Upper lobe of left lung (tissue), 4 donors: Measurements from ENCODE around the gene ITPR1.

ENCODE experiments used
- EP300 ChIP-seq, 4 donors: sonication (generic); formaldehyde crosslinking; IDR thresholded peaks; one replicate each; pipeline ENCODE4 v1.5.1; 2017; ENCODE audit warnings: antibody characterized with exemption in 4 of 4, control low read depth in 2 of 4
- POLR2A ChIP-seq, 4 donors: fragments of 450-650 bp; IDR thresholded peaks; one replicate each; pipeline ENCODE4 v1.5.1; 2016 to 2017; ENCODE audit warnings: antibody characterized with exemption in 4 of 4, mild to moderate bottlenecking in 2 of 4
- POLR2AphosphoS5 ChIP-seq, 2 donors: sonication (generic); formaldehyde crosslinking; IDR thresholded peaks; one replicate each; pipeline ENCODE4 v1.5.1; 2017; ENCODE audit warnings: antibody characterized with exemption in 2 of 2
- TF ChIP-seq, protein P1 (sequence below), 6 experiments: fragments of 450-650 bp in 4 of 6; fragments of 200-600 bp in 2 of 6; sonication (generic) in 2 of 6; IDR thresholded peaks; one replicate each; pipeline ENCODE4 v1.5.1; 2016 to 2019; ENCODE audit warnings: antibody characterized with exemption in 6 of 6

DNA sequence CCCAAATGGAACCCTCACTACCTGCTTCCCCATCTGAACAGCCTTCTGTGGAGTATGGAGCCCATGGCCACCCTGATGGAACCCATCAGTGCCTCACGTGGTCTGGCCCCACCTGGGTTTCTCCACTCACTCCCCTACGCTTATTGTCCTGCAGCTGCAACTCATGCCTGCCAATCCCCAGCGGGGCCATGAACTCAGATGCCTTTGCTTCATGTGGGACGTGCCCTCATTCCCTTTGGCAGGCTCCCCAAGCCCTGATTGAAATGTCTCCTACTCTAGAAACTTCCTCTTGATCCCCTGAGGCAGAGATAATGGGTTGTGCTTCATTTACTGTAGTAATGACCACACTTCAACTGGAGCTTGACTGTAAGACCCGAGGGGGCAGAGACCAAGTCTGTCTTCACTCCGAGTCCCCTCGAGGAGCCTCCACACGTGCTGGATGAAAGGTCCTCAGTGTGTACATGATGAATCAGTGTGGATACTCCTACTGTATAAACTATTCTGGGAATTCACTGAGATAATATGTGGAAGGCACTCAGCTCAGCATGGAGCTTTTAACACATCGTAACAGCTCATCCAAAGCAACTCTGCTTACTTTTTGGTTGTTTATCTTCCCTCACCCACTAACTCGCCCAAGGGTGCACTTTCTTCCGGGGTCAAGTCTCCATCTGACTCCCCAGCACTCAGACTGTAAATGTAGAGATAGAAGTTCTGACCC lies 253.3 kb downstream of the ITPR1 start:
- TF ChIP-seq POLR2A (IDR thresholded peaks at IDR 0.05) (no peak), EP300 (IDR thresholded peaks at IDR 0.05) (no peak), POLR2AphosphoS5 (IDR thresholded peaks at IDR 0.05) (no peak)
- TF ChIP-seq, protein P1, sequence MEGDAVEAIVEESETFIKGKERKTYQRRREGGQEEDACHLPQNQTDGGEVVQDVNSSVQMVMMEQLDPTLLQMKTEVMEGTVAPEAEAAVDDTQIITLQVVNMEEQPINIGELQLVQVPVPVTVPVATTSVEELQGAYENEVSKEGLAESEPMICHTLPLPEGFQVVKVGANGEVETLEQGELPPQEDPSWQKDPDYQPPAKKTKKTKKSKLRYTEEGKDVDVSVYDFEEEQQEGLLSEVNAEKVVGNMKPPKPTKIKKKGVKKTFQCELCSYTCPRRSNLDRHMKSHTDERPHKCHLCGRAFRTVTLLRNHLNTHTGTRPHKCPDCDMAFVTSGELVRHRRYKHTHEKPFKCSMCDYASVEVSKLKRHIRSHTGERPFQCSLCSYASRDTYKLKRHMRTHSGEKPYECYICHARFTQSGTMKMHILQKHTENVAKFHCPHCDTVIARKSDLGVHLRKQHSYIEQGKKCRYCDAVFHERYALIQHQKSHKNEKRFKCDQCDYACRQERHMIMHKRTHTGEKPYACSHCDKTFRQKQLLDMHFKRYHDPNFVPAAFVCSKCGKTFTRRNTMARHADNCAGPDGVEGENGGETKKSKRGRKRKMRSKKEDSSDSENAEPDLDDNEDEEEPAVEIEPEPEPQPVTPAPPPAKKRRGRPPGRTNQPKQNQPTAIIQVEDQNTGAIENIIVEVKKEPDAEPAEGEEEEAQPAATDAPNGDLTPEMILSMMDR (IDR thresholded peaks at IDR 0.05): no peak
